ENCODE data around the gene TRIM24. TPM values are rescaled to one million over a fixed set of nuclear protein-coding genes. Genes with fewer than 3 reads are reported as not detected.

Gene TRIM24
- total RNA-seq, 4 donors from 2014 or later: 12.1 to 26.9 (median 19.6) TPM

- Histone ChIP-seq H3K36me3 (no peaks in the 10 kb centered on the region), H3K27me3 (no peaks in the 10 kb centered on the region), H3K27ac (no peak overlapping the region), H3K4me3 (no peak overlapping the region), H3K9me3 (no peaks in the 10 kb centered on the region), H3K4me1 (no peaks in the 10 kb centered on the region)
- intact Hi-C loops (cut with DNase I; ENCODE audit: low total_unique reads): loop anchor here (5.0 kb wide), 1 partner anchor 1239 kb away; no protein-coding TSS in a partner anchor
- no peak for TF ChIP-seq CTCF (IDR thresholded peaks at IDR 0.05)
- no peak for TF ChIP-seq POLR2A (IDR thresholded peaks at IDR 0.05)
- no peak for TF ChIP-seq EP300 (IDR thresholded peaks at IDR 0.05; ENCODE audit: low read depth)
- in situ Hi-C loops (cut with MboI; ENCODE audit: low pct_ligation_motif_present in 1 of 4, low pct_unique_long_range_greater_than_20kb in 1 of 4, low sequenced_read_pairs in 3 of 4): no loop called here
- WGBS, 2 donors (ENCODE audit: low coverage in 1 of 2): 70% methylated on average over 5 of the region's 5 CpGs; no CpG with 5 or more reads in 1 of the 2 donors
- no peak for DNase-seq
Measured at GRCh38 chr7:138625849-138626230, 165.8 kb downstream of the TRIM24 start.

GRCh38 chr7:138626846-138627245 is 166.8 kb downstream of the TRIM24 start:
- H3K9me3 ChIP-seq: no peaks in the 10 kb centered on the region
- 50% methylated on average over 2 of the region's 2 CpGs; no CpG with 5 or more reads in 1 of the 2 donors for WGBS, 2 donors (ENCODE audit: low coverage in 1 of 2)
- DNase-seq: no peak
- in situ Hi-C loops (cut with MboI; ENCODE audit: low pct_ligation_motif_present in 1 of 4, low pct_unique_long_range_greater_than_20kb in 1 of 4, low sequenced_read_pairs in 3 of 4): no loop called here
- no peak overlapping the region for H3K27ac ChIP-seq
- no peak overlapping the region for H3K4me3 ChIP-seq
- no peaks in the 10 kb centered on the region for H3K36me3 ChIP-seq
- no peaks in the 10 kb centered on the region for H3K4me1 ChIP-seq
- no peaks in the 10 kb centered on the region for H3K27me3 ChIP-seq
- intact Hi-C loops (cut with DNase I; ENCODE audit: low total_unique reads): loop anchor here (5.0 kb wide), 1 partner anchor 1240 kb away; no protein-coding TSS in a partner anchor
- TF ChIP-seq EP300 (IDR thresholded peaks at IDR 0.05; ENCODE audit: low read depth) (no peak), POLR2A (IDR thresholded peaks at IDR 0.05) (no peak), POLR2AphosphoS5 (IDR thresholded peaks at IDR 0.05) (no peak), CTCF (IDR thresholded peaks at IDR 0.05) (no peak)

GRCh38 chr7:138627361-138627760 is 167.3 kb downstream of the TRIM24 start:
- WGBS, 2 donors (ENCODE audit: low coverage in 1 of 2): 70 to 86% methylated on average over 5 to 6 of the region's 6 CpGs
- no peak for TF ChIP-seq POLR2A (IDR thresholded peaks at IDR 0.05)
- no peak for TF ChIP-seq POLR2AphosphoS5 (IDR thresholded peaks at IDR 0.05)
- TF ChIP-seq CTCF (IDR thresholded peaks at IDR 0.05): no peak
- no peak for TF ChIP-seq EP300 (IDR thresholded peaks at IDR 0.05; ENCODE audit: low read depth)
- no peaks in the 10 kb centered on the region for H3K9me3 ChIP-seq
- H3K27ac ChIP-seq: no peak overlapping the region
- no peak overlapping the region for H3K4me3 ChIP-seq
- no peak for DNase-seq
- in situ Hi-C loops (cut with MboI; ENCODE audit: low pct_ligation_motif_present in 1 of 4, low pct_unique_long_range_greater_than_20kb in 1 of 4, low sequenced_read_pairs in 3 of 4): no loop called here
- no peaks in the 10 kb centered on the region for H3K27me3 ChIP-seq
- no peaks in the 10 kb centered on the region for H3K36me3 ChIP-seq
- intact Hi-C loops (cut with DNase I; ENCODE audit: low total_unique reads): loop anchor here (5.0 kb wide), 1 partner anchor 1240 kb away; no protein-coding TSS in a partner anchor
- H3K4me1 ChIP-seq: no peaks in the 10 kb centered on the region

- Histone ChIP-seq H3K4me3 (no peak overlapping the region), H3K4me1 (no peaks in the 10 kb centered on the region), H3K36me3 (no peaks in the 10 kb centered on the region), H3K9me3 (no peaks in the 10 kb centered on the region), H3K27me3 (no peaks in the 10 kb centered on the region), H3K27ac (no peak overlapping the region)
- in situ Hi-C loops (cut with MboI; ENCODE audit: low pct_ligation_motif_present in 1 of 4, low pct_unique_long_range_greater_than_20kb in 1 of 4, low sequenced_read_pairs in 3 of 4): no loop called here
- 82 to 93% methylated on average over 6 to 8 of the region's 8 CpGs for WGBS, 2 donors (ENCODE audit: low coverage in 1 of 2)
- intact Hi-C loops (cut with DNase I; ENCODE audit: low total_unique reads): no loop called here
- DNase-seq: no peak
- TF ChIP-seq CTCF (IDR thresholded peaks at IDR 0.05): no peak
- TF ChIP-seq POLR2A (IDR thresholded peaks at IDR 0.05): no peak
- TF ChIP-seq EP300 (IDR thresholded peaks at IDR 0.05; ENCODE audit: low read depth): no peak
- no peak for TF ChIP-seq POLR2AphosphoS5 (IDR thresholded peaks at IDR 0.05)
Measured at GRCh38 chr7:138630059-138630610, 170.1 kb downstream of the TRIM24 start.
